Liver (tissue), 3 donors: ENCODE measurements around the gene ZNFX1.

Source experiments
- EGR1 ChIP-seq, 2 donors: IDR thresholded peaks; 2 replicates each; pipeline ENCODE4 v1.6.1; 2016 to 2018; ENCODE audit warnings: antibody characterized with exemption in 2 of 2, low read depth in 2 of 2
- JUND ChIP-seq, 2 donors: IDR thresholded peaks; 2 replicates each; pipeline ENCODE4 v1.6.1; 2016; ENCODE audit warnings: antibody characterized with exemption in 2 of 2
- RAD21 ChIP-seq, 2 donors: IDR thresholded peaks; 2 replicates each; pipeline ENCODE4 v1.6.1; 2016; ENCODE audit warnings: antibody characterized with exemption in 2 of 2, mild to moderate bottlenecking in 2 of 2
- REST ChIP-seq: IDR thresholded peaks from 2 replicates; pipeline ENCODE4 v1.6.1; 2016; ENCODE audit warnings: antibody characterized with exemption, mild to moderate bottlenecking
- YY1 ChIP-seq: IDR thresholded peaks from 2 replicates; pipeline ENCODE4 v1.6.1; 2016; ENCODE audit warnings: antibody characterized with exemption, mild to moderate bottlenecking
- TF ChIP-seq, protein P1 (sequence below): fragments of 150-350 bp; IDR thresholded peaks from 2 replicates; pipeline ENCODE4 v1.5.1; 2017; ENCODE audit warnings: improper control_type of control experiment, low read depth, low read length; ENCODE audit not compliant: missing input control
- TF ChIP-seq, protein P2 (sequence below): IDR thresholded peaks from 2 replicates; pipeline ENCODE4 v1.6.1; 2016; ENCODE audit warnings: antibody characterized with exemption
- donor health status: healthy.
- donor health status: healthy.

- TF ChIP-seq, protein P1, sequence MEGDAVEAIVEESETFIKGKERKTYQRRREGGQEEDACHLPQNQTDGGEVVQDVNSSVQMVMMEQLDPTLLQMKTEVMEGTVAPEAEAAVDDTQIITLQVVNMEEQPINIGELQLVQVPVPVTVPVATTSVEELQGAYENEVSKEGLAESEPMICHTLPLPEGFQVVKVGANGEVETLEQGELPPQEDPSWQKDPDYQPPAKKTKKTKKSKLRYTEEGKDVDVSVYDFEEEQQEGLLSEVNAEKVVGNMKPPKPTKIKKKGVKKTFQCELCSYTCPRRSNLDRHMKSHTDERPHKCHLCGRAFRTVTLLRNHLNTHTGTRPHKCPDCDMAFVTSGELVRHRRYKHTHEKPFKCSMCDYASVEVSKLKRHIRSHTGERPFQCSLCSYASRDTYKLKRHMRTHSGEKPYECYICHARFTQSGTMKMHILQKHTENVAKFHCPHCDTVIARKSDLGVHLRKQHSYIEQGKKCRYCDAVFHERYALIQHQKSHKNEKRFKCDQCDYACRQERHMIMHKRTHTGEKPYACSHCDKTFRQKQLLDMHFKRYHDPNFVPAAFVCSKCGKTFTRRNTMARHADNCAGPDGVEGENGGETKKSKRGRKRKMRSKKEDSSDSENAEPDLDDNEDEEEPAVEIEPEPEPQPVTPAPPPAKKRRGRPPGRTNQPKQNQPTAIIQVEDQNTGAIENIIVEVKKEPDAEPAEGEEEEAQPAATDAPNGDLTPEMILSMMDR: no peak
- TF ChIP-seq, protein P2, sequence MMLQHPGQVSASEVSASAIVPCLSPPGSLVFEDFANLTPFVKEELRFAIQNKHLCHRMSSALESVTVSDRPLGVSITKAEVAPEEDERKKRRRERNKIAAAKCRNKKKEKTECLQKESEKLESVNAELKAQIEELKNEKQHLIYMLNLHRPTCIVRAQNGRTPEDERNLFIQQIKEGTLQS: no peak
- no peak for TF ChIP-seq REST
- no peak for TF ChIP-seq RAD21 (IDR thresholded peaks at IDR 0.05)
- no peak for TF ChIP-seq YY1
- TF ChIP-seq JUND (IDR thresholded peaks at IDR 0.05): no peak
- TF ChIP-seq EGR1 (IDR thresholded peaks at IDR 0.05; ENCODE audit: low read depth in 2 of 2): no peak
Observed at GRCh38 chr20:49313283-49313682, 35.4 kb upstream of the ZNFX1 start.
